Spleen (tissue), 11 donors: Measurements from ENCODE around the gene IGFL1. TPM values are rescaled to one million over a fixed set of nuclear protein-coding genes. Genes with fewer than 3 reads are reported as not detected.
"Not testable (repeated sequence)": the region's sequence is repeated elsewhere in the genome, so short reads cannot be mapped to it uniquely, and the experiment has no call there.

Experiments used
- DNase-seq: peaks from one replicate; pipeline ENCODE4 v3.0.0-alpha.2; 2020
- H3K27ac ChIP-seq, 8 donors: fragments of 200-600 bp; sonication (generic) in 7 of 8; 1 replicate in 4 of 8; 2 replicates in 4 of 8; pipeline versions ENCODE4 v1.5.0 to v1.8.0; 2016 to 2021; ENCODE audit warnings: inconsistent platforms in 4 of 8, mild to moderate bottlenecking in 4 of 8, moderate library complexity in 1 of 8
- H3K27me3 ChIP-seq, 7 donors: fragments of 200-600 bp; sonication (generic) in 6 of 7; replicated peaks in 1 of 7; 1 replicate in 4 of 7; 2 replicates in 3 of 7; pipeline versions ENCODE4 v1.5.0 to v1.8.0; 2016 to 2021; ENCODE audit warnings: inconsistent platforms in 3 of 7, mild to moderate bottlenecking in 1 of 7
- H3K36me3 ChIP-seq, 6 donors: fragments of 200-600 bp; sonication (generic) in 5 of 6; 1 replicate in 4 of 6; 2 replicates in 2 of 6; pipeline versions ENCODE4 v1.5.0 to v1.8.0; 2016 to 2021; ENCODE audit warnings: inconsistent platforms in 2 of 6
- H3K4me1 ChIP-seq, 6 donors: fragments of 200-600 bp; sonication (generic) in 5 of 6; 1 replicate in 3 of 6; 2 replicates in 3 of 6; pipeline versions ENCODE4 v1.5.0 to v1.8.0; 2016 to 2021; ENCODE audit warnings: inconsistent platforms in 3 of 6
- H3K4me3 ChIP-seq, 8 donors: fragments of 200-600 bp; sonication (generic) in 7 of 8; 1 replicate in 4 of 8; 2 replicates in 4 of 8; pipeline versions ENCODE4 v1.5.0 to v1.8.0; 2016 to 2021; ENCODE audit warnings: inconsistent platforms in 4 of 8, mild to moderate bottlenecking in 4 of 8, moderate library complexity in 2 of 8
- H3K9me3 ChIP-seq, 8 donors: fragments of 200-600 bp; sonication (generic) in 7 of 8; 1 replicate in 4 of 8; 2 replicates in 4 of 8; pipeline versions ENCODE4 v1.5.0 to v1.8.0; 2016 to 2021; ENCODE audit warnings: inconsistent platforms in 4 of 8
- POLR2A ChIP-seq, 3 donors: fragments of 450-650 bp; IDR thresholded peaks; one replicate each; pipeline ENCODE4 v1.5.1; 2017; ENCODE audit warnings: antibody characterized with exemption in 3 of 3, mild to moderate bottlenecking in 1 of 3
- POLR2AphosphoS5 ChIP-seq, 3 donors: sonication (generic); formaldehyde crosslinking; IDR thresholded peaks; one replicate each; pipeline ENCODE4 v1.5.1; 2017; ENCODE audit warnings: antibody characterized with exemption in 3 of 3
- WGBS, 5 donors: extraction: QIAGEN DNeasy Blood & Tissue Kit in 3 of 5; methylation state at CpG; one replicate each; pipeline versions ENCODE4 v1.1.5 to v1.1.7; 2013 to 2018; 5-methylcytosine and 5-hydroxymethylcytosine counted together
- intact Hi-C: fragments of 100-400 bp; cut with DNase I; formaldehyde crosslinking; loops from one replicate; pipeline ENCODE4 v1.15.0; 2023; ENCODE audit warnings: low total_unique reads
- polyA plus RNA-seq, 3 donors: library from polyadenylated mRNA; stranded (reverse); fragments of 200-250 nt; gene quantifications; one replicate each; pipeline ENCODE4 v1.2.1, GENCODE V29; 2013
- total RNA-seq, 7 donors: library from RNA; depleted of rRNA in 3 of 7; stranded (reverse); fragments of >200 nt in 3 of 7; fragmentation: NEBNext Ultra II Directional in 4 of 7; extraction: Animal tissue kit (Norgen Biotek cat#: 25700) in 4 of 7; gene quantifications; one replicate each; pipeline versions ENCODE4 v1.1.0 to v1.2.1, GENCODE V29; 2016 to 2021
- TF ChIP-seq, protein P1 (sequence below), 11 experiments: fragments of 200-600 bp in 7 of 11; fragments of 450-650 bp in 4 of 11; sonication (generic) in 4 of 11; IDR thresholded peaks in 8 of 11; conservative IDR thresholded peaks in 3 of 11; 1 replicate in 7 of 11; 2 replicates in 4 of 11; pipeline versions ENCODE4 v1.4.0 to v1.8.0; 2016 to 2021; ENCODE audit warnings: antibody characterized with exemption in 11 of 11, inconsistent platforms in 4 of 11, mild to moderate bottlenecking in 1 of 11
- donor health status: healthy with polysubstance abuse.
- donor health status: DM: no; HTN: no; CAD: no; lungs with moderate emphysema.
- donor health status: DM: no; HTN: no; CAD: no.
- donor health status: Bipolar disorder and iron deficiency.
- donor health status: healthy.
- donor health status: DM: no; HTN: no; CAD: no.
- donor health status: DM: yes; HTN: yes; CAD: no.

IGFL1 gene
- total and polyA plus RNA-seq, 10 donors: not detected

DNA sequence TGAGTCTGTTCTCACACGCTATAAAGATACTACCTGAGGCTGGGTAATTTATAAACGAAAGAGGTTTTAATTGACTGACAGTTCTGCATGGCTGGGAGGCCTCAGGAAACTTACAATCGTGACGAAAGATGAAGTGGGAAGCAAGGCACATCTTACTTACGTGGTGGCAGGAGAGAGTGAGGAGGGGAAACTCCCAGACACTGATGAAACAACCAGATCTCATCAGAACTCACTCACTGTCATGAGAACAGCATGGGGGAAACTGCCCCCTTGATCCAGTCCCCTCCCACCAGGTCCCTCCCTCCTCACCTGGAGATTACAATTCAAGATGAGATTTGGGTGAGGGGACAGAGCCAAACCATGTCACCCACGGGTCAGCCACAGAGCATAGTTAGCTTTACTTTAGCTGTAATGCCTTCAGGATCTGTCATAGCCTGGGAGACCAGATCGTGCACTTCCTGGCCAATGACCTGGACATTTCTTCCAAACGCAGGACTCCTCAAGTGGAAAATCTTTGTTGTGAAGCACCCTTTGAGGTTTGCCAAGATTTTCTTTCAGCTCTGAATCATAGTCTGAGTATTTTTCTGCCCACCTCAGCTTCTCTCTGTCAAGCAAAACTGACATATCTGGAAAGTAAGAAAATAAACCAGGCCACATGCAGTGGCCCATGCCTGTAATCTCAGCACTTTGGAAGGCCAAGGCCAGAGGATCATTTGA lies 42.1 kb downstream of the IGFL1 start:
- no peaks in the 10 kb centered on the region for H3K36me3 ChIP-seq
- TF ChIP-seq POLR2A (IDR thresholded peaks at IDR 0.05) (no peak), POLR2AphosphoS5 (IDR thresholded peaks at IDR 0.05) (no peak)
- TF ChIP-seq, protein P1, sequence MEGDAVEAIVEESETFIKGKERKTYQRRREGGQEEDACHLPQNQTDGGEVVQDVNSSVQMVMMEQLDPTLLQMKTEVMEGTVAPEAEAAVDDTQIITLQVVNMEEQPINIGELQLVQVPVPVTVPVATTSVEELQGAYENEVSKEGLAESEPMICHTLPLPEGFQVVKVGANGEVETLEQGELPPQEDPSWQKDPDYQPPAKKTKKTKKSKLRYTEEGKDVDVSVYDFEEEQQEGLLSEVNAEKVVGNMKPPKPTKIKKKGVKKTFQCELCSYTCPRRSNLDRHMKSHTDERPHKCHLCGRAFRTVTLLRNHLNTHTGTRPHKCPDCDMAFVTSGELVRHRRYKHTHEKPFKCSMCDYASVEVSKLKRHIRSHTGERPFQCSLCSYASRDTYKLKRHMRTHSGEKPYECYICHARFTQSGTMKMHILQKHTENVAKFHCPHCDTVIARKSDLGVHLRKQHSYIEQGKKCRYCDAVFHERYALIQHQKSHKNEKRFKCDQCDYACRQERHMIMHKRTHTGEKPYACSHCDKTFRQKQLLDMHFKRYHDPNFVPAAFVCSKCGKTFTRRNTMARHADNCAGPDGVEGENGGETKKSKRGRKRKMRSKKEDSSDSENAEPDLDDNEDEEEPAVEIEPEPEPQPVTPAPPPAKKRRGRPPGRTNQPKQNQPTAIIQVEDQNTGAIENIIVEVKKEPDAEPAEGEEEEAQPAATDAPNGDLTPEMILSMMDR (IDR thresholded peaks at IDR 0.05 in 8 of 11, conservative IDR thresholded peaks at IDR 0.05 in 3 of 11): no peak
- H3K4me3 ChIP-seq: no peak overlapping the region
- H3K9me3 ChIP-seq: no peaks in the 10 kb centered on the region
- WGBS, 5 donors: 39 to 54% (median 42%) methylated on average over 8 of the region's 8 CpGs
- intact Hi-C loops: no loop called here
- no peak overlapping the region for H3K27ac ChIP-seq
- H3K4me1 ChIP-seq: no peaks in the 10 kb centered on the region
- peaks cover 0 to 65% (median 19%) of the 10 kb centered on the region in 7 donors for H3K27me3 ChIP-seq
- no peak for DNase-seq

DNA sequence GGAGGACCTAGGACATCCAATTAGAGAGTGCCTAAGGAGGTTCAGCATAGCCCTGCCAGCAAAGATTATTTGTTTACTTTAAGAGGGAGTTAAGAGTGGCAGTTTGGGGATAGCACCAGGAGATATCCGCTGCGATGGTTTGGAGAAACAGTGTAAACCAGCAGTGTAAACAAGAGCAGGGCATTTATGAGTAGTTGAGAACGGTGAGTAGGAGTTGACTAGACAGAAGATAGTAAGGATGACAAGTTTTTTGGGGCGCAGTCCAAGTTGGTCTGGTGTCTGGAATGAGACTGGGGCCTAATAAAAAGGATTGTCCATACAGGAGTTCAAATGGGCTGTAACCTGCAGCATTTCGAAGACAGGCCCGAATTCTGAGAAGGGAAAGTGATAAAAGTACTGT lies 44.4 kb downstream of the IGFL1 start:
- H3K27ac ChIP-seq, DNase-seq, H3K36me3 ChIP-seq, H3K4me3 ChIP-seq, H3K9me3 ChIP-seq, intact Hi-C loops, H3K4me1 ChIP-seq: not testable (repeated sequence)
- WGBS, 5 donors: 79 to 93% (median 88%) methylated on average over 6 of the region's 6 CpGs
- peaks cover 0 to 42% (median 14%) of the 10 kb centered on the region in 7 donors for H3K27me3 ChIP-seq

DNA sequence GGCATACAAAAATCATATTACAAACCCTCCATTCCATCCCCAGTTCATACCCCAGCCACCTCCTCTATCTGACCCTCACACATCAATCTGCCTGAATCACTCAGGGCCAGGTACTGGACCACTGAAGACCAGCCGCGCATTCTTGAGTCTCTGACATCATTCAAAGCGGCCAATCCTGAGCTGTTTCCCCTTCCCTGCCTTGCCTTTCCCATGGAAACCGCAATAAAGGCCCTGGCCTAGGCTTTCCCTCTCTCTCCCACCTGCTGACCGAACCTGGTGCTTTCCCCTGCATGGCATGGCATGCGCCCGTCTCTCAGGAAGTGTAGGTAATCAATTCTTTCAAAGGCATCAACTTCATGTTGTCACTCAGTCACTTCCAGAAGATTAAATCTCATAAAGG lies 49.6 kb downstream of the IGFL1 start:
- no peaks in the 10 kb centered on the region for H3K36me3 ChIP-seq
- no peaks in the 10 kb centered on the region for H3K9me3 ChIP-seq
- intact Hi-C loops: no loop called here
- peaks cover 0 to 15% (median 0%) of the 10 kb centered on the region in 6 donors for H3K4me1 ChIP-seq
- H3K27me3 ChIP-seq: peaks cover 0 to 4% (median 0%) of the 10 kb centered on the region in 7 donors
- TF ChIP-seq POLR2AphosphoS5 (IDR thresholded peaks at IDR 0.05) (no peak), POLR2A (IDR thresholded peaks at IDR 0.05) (no peak)
- TF ChIP-seq, protein P1 (IDR thresholded peaks at IDR 0.05 in 8 of 11, conservative IDR thresholded peaks at IDR 0.05 in 3 of 11): no peak
- no peak overlapping the region for H3K4me3 ChIP-seq
- WGBS, 5 donors: 79 to 88% (median 86%) methylated on average over 7 of the region's 7 CpGs
- DNase-seq: no peak
- H3K27ac ChIP-seq: no peak overlapping the region

Other genes starting within 250 kb of the IGFL1 start
- gene CCDC61, start 234.3 kb upstream of the IGFL1 start, total RNA-seq: 10 to 100 TPM in 4 of 7 donors, 1 to 10 TPM in 3; 5.0 to 22.7 (median 16.6) TPM
- gene CCDC61, start 234.3 kb upstream of the IGFL1 start, polyA plus RNA-seq: 10 to 100 TPM; 15.1 to 24.6 (median 16.7) TPM
- 10 to 100 TPM in 6 of 7 donors, 1 to 10 TPM in 1; 9.1 to 97.9 (median 32.3) TPM for gene PGLYRP1, start 206.7 kb upstream of the IGFL1 start, total RNA-seq
- gene PGLYRP1, start 206.7 kb upstream of the IGFL1 start, polyA plus RNA-seq: 10 to 100 TPM in 1 of 3 donors, 1 to 10 TPM in 2; 2.5 to 12.7 (median 8.9) TPM
- gene IGFL4, start 188.7 kb upstream of the IGFL1 start, total RNA-seq: not detected
- gene IGFL4, start 188.7 kb upstream of the IGFL1 start, polyA plus RNA-seq: under 1 TPM in 2 of 3 donors, not detected in 1; 0.03 TPM
- gene IGFL3, start 105.1 kb upstream of the IGFL1 start, total RNA-seq: not detected
- gene IGFL3, start 105.1 kb upstream of the IGFL1 start, polyA plus RNA-seq: not detected
- gene IGFL2, start 81.5 kb upstream of the IGFL1 start, total RNA-seq: not detected
- not detected for gene IGFL2, start 81.5 kb upstream of the IGFL1 start, polyA plus RNA-seq
- 100 to 1,000 TPM in 2 of 7 donors, 10 to 100 TPM in 5; 25.9 to 126 (median 97.5) TPM for gene HIF3A, start 67.3 kb downstream of the IGFL1 start, total RNA-seq
- gene HIF3A, start 67.3 kb downstream of the IGFL1 start, polyA plus RNA-seq: 10 to 100 TPM in 2 of 3 donors, 1 to 10 TPM in 1; 5.0 to 82.7 (median 18.7) TPM
- 10 to 100 TPM; 61.1 to 87.3 (median 74.2) TPM for gene PPP5C, start 117.3 kb downstream of the IGFL1 start, total RNA-seq
- 10 to 100 TPM; 26.5 to 67.5 (median 29.8) TPM for gene PPP5C, start 117.3 kb downstream of the IGFL1 start, polyA plus RNA-seq
- 1 to 10 TPM; 1.7 to 4.4 (median 2.6) TPM for gene CCDC8, start 183.8 kb downstream of the IGFL1 start, total RNA-seq
- gene CCDC8, start 183.8 kb downstream of the IGFL1 start, polyA plus RNA-seq: 1 to 10 TPM in 2 of 3 donors, under 1 TPM in 1; 0.46 to 1.2 (median 1.1) TPM
- not detected for gene PNMA8C, start 199.2 kb downstream of the IGFL1 start, total RNA-seq
- gene PNMA8C, start 199.2 kb downstream of the IGFL1 start, polyA plus RNA-seq: under 1 TPM in 1 of 3 donors, not detected in 2; 0.03 TPM
- 1 to 10 TPM in 4 of 7 donors, under 1 TPM in 3; 0.20 to 2.7 (median 1.7) TPM for gene PNMA8A, start 241.8 kb downstream of the IGFL1 start, total RNA-seq
- 1 to 10 TPM in 1 of 3 donors, under 1 TPM in 2; 0.13 to 1.8 (median 0.19) TPM for gene PNMA8A, start 241.8 kb downstream of the IGFL1 start, polyA plus RNA-seq